OCI-LY3 (cell line): ENCODE results near the gene STK32B.
"Not testable (repeated sequence)": the region's sequence is repeated elsewhere in the genome, so short reads cannot be mapped to it uniquely, and the experiment has no call there.

Experiments
- H2AFZ ChIP-seq: fragments of 200-600, 300-600 bp; shearing (Covaris generic); 2 replicates; pipeline ENCODE4 v1.6.0; 2014; ENCODE audit warnings: antibody characterized with exemption, low read depth, low read length
- H3K27ac ChIP-seq: fragments of 200-600, 300-600 bp; sonication (generic); 2 replicates; pipeline ENCODE4 v1.5.1; 2014; ENCODE audit warnings: mild to moderate bottlenecking, low read length, moderate library complexity, mixed read lengths
- H3K27me3 ChIP-seq: fragments of 200-600, 300-600 bp; sonication (generic); 2 replicates; pipeline ENCODE4 v1.6.1; 2014; ENCODE audit warnings: low read depth, low read length, mixed read lengths
- H3K36me3 ChIP-seq: fragments of 200-600, 300-600 bp; sonication (generic); replicated peaks from 2 replicates; pipeline ENCODE3; 2014; ENCODE audit warnings: low read depth, low read length, mixed read lengths
- H3K4me1 ChIP-seq: fragments of 300-600, 200-600 bp; sonication (generic); 2 replicates; pipeline ENCODE4 v1.6.1; 2014; ENCODE audit warnings: low read length, mixed read lengths
- H3K4me2 ChIP-seq: fragments of 200-600, 300-600 bp; sonication (generic); 2 replicates; pipeline ENCODE4 v1.6.1; 2014; ENCODE audit warnings: low read length, mixed read lengths
- H3K4me3 ChIP-seq: fragments of 300-600, 200-600 bp; sonication (generic); 2 replicates; pipeline ENCODE4 v1.5.1; 2014; ENCODE audit warnings: antibody characterized with exemption, mild to moderate bottlenecking, low read length, moderate library complexity
- H3K79me2 ChIP-seq: fragments of 300-600, 200-600 bp; shearing (Covaris generic); 2 replicates; pipeline ENCODE4 v1.6.1; 2014; ENCODE audit warnings: mild to moderate bottlenecking, low read length, mixed read lengths
- H3K9ac ChIP-seq: fragments of 300-600, 200-600 bp; shearing (Covaris generic); 2 replicates; pipeline ENCODE4 v1.6.0; 2014; ENCODE audit warnings: mild to moderate bottlenecking, low read length, moderate library complexity
- H3K9me3 ChIP-seq: fragments of 200-600, 300-600 bp; shearing (Covaris generic); 2 replicates; pipeline ENCODE4 v1.6.1; 2014; ENCODE audit warnings: low read length, mixed read lengths; ENCODE audit not compliant: insufficient read depth
- H4K20me1 ChIP-seq: fragments of 200-600, 300-600 bp; sonication (generic); 2 replicates; pipeline ENCODE4 v1.6.1; 2016; ENCODE audit warnings: low read length, mixed read lengths; ENCODE audit not compliant: insufficient read depth
- EZH2phosphoT487 ChIP-seq: fragments of 200-600 bp; shearing (Covaris generic); IDR thresholded peaks from 2 replicates; pipeline ENCODE4 v1.6.1; 2018; ENCODE audit warnings: antibody characterized with exemption, mixed run types, low read depth
- TF ChIP-seq, protein P1 (sequence below): fragments of 200-600, 300-600 bp; sonication (generic); IDR thresholded peaks from 2 replicates; pipeline ENCODE4 v1.5.1; 2014; ENCODE audit warnings: antibody characterized with exemption, low read length, low read depth

Gene STK32B

DNA sequence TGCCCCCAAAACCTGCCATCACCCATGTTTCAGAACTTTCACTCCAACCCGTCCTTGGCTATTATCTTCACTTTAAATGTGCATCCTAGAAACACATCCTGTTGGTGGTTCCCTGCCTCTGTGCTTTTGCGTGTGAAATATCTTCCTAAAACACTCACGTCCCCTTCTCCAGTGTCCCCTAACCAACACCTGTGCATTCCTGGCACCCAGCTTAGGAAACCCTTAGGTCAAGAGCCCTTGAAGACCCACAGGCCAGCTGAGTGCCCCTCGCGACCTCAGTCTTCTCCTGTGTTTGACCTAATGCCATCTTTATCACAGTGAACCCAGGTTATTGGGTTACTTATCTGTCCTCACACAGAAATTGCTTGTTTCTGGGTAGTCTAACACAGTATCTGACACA lies 117.6 kb downstream of the STK32B start:
- H4K20me1 ChIP-seq, result no peaks in the 10 kb centered on the region
- H3K27ac ChIP-seq, result no peak overlapping the region
- no peaks in the 10 kb centered on the region for H3K36me3 ChIP-seq
- no peak for TF ChIP-seq EZH2phosphoT487
- TF ChIP-seq, protein P1, sequence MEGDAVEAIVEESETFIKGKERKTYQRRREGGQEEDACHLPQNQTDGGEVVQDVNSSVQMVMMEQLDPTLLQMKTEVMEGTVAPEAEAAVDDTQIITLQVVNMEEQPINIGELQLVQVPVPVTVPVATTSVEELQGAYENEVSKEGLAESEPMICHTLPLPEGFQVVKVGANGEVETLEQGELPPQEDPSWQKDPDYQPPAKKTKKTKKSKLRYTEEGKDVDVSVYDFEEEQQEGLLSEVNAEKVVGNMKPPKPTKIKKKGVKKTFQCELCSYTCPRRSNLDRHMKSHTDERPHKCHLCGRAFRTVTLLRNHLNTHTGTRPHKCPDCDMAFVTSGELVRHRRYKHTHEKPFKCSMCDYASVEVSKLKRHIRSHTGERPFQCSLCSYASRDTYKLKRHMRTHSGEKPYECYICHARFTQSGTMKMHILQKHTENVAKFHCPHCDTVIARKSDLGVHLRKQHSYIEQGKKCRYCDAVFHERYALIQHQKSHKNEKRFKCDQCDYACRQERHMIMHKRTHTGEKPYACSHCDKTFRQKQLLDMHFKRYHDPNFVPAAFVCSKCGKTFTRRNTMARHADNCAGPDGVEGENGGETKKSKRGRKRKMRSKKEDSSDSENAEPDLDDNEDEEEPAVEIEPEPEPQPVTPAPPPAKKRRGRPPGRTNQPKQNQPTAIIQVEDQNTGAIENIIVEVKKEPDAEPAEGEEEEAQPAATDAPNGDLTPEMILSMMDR, result no peak
- no peaks in the 10 kb centered on the region for H3K9me3 ChIP-seq
- H3K4me1 ChIP-seq, result no peaks in the 10 kb centered on the region
- H3K27me3 ChIP-seq, result no peaks in the 10 kb centered on the region
- no peaks in the 10 kb centered on the region for H3K79me2 ChIP-seq
- no peak overlapping the region for H3K4me2 ChIP-seq
- H2AFZ ChIP-seq, result no peak overlapping the region
- H3K4me3 ChIP-seq, result no peak overlapping the region
- no peak overlapping the region for H3K9ac ChIP-seq

- not testable (repeated sequence) for H3K4me3 ChIP-seq, H3K4me1 ChIP-seq, H3K36me3 ChIP-seq, H2AFZ ChIP-seq, H3K79me2 ChIP-seq, H4K20me1 ChIP-seq, H3K27ac ChIP-seq, H3K4me2 ChIP-seq, H3K9me3 ChIP-seq, H3K9ac ChIP-seq, H3K27me3 ChIP-seq
These were observed 124.6 kb downstream of the STK32B start for GRCh38 chr4:5175836-5176235.

- H3K9me3 ChIP-seq, result no peaks in the 10 kb centered on the region
- H3K79me2 ChIP-seq, result no peaks in the 10 kb centered on the region
- TF ChIP-seq, protein P1, result no peak
- TF ChIP-seq EZH2phosphoT487, result no peak
- no peak overlapping the region for H3K27ac ChIP-seq
- no peaks in the 10 kb centered on the region for H3K4me1 ChIP-seq
- H3K36me3 ChIP-seq, result no peaks in the 10 kb centered on the region
- no peak overlapping the region for H3K9ac ChIP-seq
- H3K27me3 ChIP-seq, result peaks cover 10% of the 10 kb centered on the region; the same call in 1 of the 2 replicates
- no peak overlapping the region for H2AFZ ChIP-seq
- no peak overlapping the region for H3K4me2 ChIP-seq
- no peak overlapping the region for H3K4me3 ChIP-seq
- no peaks in the 10 kb centered on the region for H4K20me1 ChIP-seq
These were observed 133.3 kb downstream of the STK32B start for GRCh38 chr4:5184606-5185005.

- H3K27me3 ChIP-seq, result peaks cover 10% of the 10 kb centered on the region; the same call in 1 of the 2 replicates
- no peak overlapping the region for H2AFZ ChIP-seq
- H3K4me2 ChIP-seq, result no peak overlapping the region
- H3K4me3 ChIP-seq, result no peak overlapping the region
- H3K9ac ChIP-seq, result no peak overlapping the region
- no peaks in the 10 kb centered on the region for H3K79me2 ChIP-seq
- H3K27ac ChIP-seq, result no peak overlapping the region
- H3K36me3 ChIP-seq, result no peaks in the 10 kb centered on the region
- no peaks in the 10 kb centered on the region for H3K9me3 ChIP-seq
- H3K4me1 ChIP-seq, result no peaks in the 10 kb centered on the region
- TF ChIP-seq EZH2phosphoT487, result no peak
- TF ChIP-seq, protein P1, result no peak
- no peaks in the 10 kb centered on the region for H4K20me1 ChIP-seq
These were observed 134.3 kb downstream of the STK32B start for GRCh38 chr4:5185551-5185950.
